ENCODE measurements around the gene OAF.

Gene OAF

DNA sequence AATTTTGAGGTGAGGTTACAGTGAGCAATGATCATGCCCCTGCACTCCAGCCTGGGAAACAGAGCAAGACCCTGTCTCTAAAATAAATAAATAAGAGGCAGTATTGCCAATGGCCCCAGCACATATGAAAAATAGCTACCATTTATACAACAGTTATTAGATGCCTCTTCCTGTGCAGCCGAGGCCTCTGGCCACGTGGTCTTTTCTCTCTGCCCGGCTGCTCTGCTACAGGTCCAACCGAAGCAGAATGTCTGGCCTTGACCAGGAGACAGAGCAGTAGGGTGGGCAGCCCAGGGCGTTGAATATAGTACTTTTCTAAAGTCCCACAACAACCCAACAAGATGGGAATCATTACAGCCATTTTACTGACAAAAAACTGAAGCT, 12.4 kb upstream of the OAF start:
- H3K4me3 ChIP-seq (ENCODE audit: low read depth, low read length) = no peak overlapping the region

DNA sequence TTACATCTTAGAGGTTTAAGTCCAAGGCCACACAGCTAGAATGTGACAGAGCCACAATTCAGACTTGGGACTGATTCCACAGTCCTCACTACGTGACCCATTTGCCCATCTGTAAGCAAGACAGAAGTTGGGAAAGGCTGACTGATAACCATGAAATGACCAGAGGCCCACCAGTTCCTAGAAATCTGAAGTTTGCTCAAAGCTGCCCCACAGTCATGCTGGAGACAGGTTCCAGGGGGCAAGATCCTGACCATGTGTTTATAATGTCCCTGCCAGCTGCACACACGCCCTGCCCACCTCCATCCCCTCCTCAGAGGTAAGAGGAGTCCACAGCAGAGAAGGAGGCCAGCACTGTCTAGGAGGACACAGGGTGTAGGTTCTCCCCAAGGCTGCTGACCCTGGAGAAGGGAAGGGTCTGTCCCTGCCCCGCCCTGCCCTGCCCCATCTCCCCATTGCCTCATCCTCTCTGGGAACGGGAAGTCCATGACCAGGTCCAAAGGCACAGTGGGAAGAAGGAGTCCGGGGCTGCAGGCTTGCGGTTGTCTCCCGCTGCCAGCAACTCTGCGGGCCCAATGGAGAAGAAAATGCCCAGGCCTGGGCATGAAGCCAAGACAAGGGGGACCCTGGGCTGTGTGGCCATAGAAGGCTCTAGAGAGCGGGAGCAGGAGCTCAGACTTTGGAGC, 11.9 kb upstream of the OAF start:
- H3K4me3 ChIP-seq (ENCODE audit: low read depth, low read length) = no peak overlapping the region
- TF ChIP-seq CTCF (IDR thresholded peaks at IDR 0.05; ENCODE audit: low read depth, low read length) = no peak

More for the DNA sequence above, 12.4 kb upstream of the OAF start:
- TF ChIP-seq CTCF (IDR thresholded peaks at IDR 0.05; ENCODE audit: low read depth, low read length) = no peak

DNA sequence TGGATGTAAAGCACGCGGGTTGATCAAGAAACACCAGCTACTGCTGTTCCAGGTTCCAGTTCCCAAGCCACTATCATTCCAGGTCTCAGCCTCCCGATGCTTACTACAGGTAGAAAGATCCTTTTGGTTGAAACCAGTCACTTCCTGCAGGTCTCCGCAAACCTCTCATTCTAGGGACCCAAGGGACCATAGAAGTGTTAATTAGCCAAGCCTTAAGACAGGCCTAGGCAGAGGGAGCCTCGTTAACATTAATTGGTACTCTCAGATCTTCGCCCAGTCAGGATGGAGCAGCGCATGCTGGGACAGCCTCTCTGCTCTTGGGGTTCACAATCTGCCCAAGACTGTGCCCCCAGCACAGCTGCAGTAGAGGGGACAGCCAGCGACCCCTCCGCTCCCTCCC, 11.2 kb upstream of the OAF start:
- H3K4me3 ChIP-seq (ENCODE audit: low read depth, low read length) = no peak overlapping the region
- TF ChIP-seq CTCF (IDR thresholded peaks at IDR 0.05; ENCODE audit: low read depth, low read length) = no peak

DNA sequence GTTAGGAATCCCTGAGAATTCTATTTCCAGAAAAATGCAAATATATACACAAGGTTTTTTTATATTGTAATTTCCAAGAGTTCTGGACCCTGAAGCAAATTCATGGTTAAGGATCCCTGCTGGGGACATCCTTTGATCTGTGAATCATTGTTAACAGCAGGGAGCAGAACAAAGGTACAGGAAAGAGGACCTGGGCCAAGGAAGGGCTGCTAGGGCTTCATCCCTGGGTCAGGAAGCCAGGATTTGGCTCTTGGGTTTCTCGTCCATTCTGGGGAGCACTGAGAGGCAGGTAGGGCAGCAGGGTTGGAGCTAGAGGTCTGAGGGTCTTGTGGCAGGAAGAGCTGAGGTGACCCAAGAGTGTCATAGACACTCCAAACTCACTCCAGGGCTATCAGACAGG, 10.2 kb upstream of the OAF start:
- no peak overlapping the region for H3K4me3 ChIP-seq (ENCODE audit: low read depth, low read length)

DNA sequence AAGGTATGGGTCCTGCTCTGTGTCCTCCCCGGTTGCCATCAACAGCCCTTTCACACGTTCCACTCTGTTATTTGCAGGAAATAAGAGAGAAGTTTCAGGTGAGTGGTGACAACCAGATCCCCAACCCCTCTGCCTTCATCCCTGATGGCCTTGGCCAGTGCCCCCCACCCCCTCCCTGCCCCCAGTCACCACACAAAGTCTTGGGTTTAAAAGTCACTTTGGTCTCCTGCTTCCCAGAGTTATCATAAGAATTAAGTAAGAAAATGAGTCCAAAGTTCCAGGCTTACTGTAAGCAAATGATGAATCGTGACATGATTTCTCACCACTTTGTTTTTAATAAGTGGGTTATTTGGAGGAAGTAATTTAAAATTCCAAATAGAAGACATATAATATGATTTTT, 9.2 kb upstream of the OAF start:
- TF ChIP-seq CTCF (IDR thresholded peaks at IDR 0.05; ENCODE audit: low read depth, low read length) = no peak
- H3K4me3 ChIP-seq (ENCODE audit: low read depth, low read length) = no peak overlapping the region

More for the DNA sequence above, 10.2 kb upstream of the OAF start:
- no peak for TF ChIP-seq CTCF (IDR thresholded peaks at IDR 0.05; ENCODE audit: low read depth, low read length)

GRCh38 chr11:120203626-120204025, 7.2 kb upstream of the OAF start:
- no peak for TF ChIP-seq CTCF (IDR thresholded peaks at IDR 0.05; ENCODE audit: low read depth, low read length)
- no peak overlapping the region for H3K4me3 ChIP-seq (ENCODE audit: low read depth, low read length)

DNA sequence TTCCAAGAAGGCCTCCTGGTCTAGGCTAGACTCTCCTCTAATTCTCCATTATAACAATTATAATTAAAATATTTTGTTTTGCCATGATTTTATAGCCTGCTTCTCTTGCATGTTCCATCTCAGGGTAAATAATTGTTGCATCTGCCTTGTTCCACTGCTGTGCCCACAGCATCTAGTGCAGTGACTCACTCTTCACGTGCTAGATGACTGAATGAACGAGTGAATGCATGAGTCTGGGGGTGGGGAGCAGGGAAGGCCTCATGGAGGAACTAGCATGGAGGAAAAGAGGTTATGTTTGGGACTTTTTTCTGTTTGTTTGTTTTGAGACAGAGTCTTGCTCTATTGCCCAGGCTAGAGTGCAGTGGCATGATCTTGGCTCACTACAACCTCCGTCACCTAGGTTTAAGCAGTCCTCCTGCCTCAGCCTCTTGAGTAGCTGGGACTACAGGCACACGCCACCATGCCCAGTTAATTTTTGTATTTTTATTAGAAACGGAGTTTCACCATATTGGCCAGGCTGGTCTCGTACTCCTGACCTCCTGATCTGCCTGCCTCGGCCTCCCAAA, 5.2 kb upstream of the OAF start:
- no peak overlapping the region for H3K4me3 ChIP-seq (ENCODE audit: low read depth, low read length)
- TF ChIP-seq CTCF (IDR thresholded peaks at IDR 0.05; ENCODE audit: low read depth, low read length) = no peak
